Mesendoderm (in vitro differentiated cells): ENCODE measurements around the gene HABP4.
"Not testable (repeated sequence)": the region's sequence is repeated elsewhere in the genome, so short reads cannot be mapped to it uniquely, and the experiment has no call there.

Experiments used
- DNase-seq: peaks from one replicate; pipeline ENCODE4 v3.0.0; 2013
- H2AK5ac ChIP-seq: 2 replicates; pipeline ENCODE4 v1.6.1; 2013; ENCODE audit warnings: low read length, inconsistent platforms
- H2BK120ac ChIP-seq: 2 replicates; pipeline ENCODE4 v1.6.1; 2013; ENCODE audit warnings: low read depth, mild to moderate bottlenecking, low read length, moderate library complexity, mixed read lengths
- H2BK15ac ChIP-seq: replicated peaks from 2 replicates; pipeline ENCODE4 v1.6.1; 2013; ENCODE audit warnings: low read depth, mild to moderate bottlenecking, moderate library complexity
- H2BK5ac ChIP-seq: 2 replicates; pipeline ENCODE4 v1.6.1; 2013; ENCODE audit warnings: low read length, inconsistent platforms
- H3K18ac ChIP-seq: 2 replicates; pipeline ENCODE4 v1.6.1; 2013; ENCODE audit warnings: mild to moderate bottlenecking, low read length, mixed read lengths
- H3K23ac ChIP-seq: one replicate; pipeline ENCODE4 v1.6.1; 2013; ENCODE audit warnings: low read length
- H3K27ac ChIP-seq: 2 replicates; pipeline ENCODE4 v1.5.1; 2013; ENCODE audit warnings: low read depth, mild to moderate bottlenecking, inconsistent platforms, low read length, moderate library complexity
- H3K27me3 ChIP-seq: 2 replicates; pipeline ENCODE4 v1.6.1; 2013; ENCODE audit warnings: low read length, control low read depth, mild to moderate bottlenecking, inconsistent platforms; ENCODE audit not compliant: insufficient read depth, poor library complexity
- H3K36me3 ChIP-seq: 2 replicates; pipeline ENCODE4 v1.6.1; 2013; ENCODE audit warnings: low read length, inconsistent platforms; ENCODE audit not compliant: control insufficient read depth, insufficient read depth
- H3K4ac ChIP-seq: one replicate; pipeline ENCODE4 v1.6.1; 2013; ENCODE audit warnings: low read depth, mild to moderate bottlenecking, low read length, moderate library complexity
- H3K4me1 ChIP-seq: 2 replicates; pipeline ENCODE4 v1.6.1; 2013; ENCODE audit warnings: low read depth, low read length, inconsistent platforms; ENCODE audit not compliant: control insufficient read depth
- H3K4me2 ChIP-seq: 2 replicates; pipeline ENCODE4 v1.6.1; 2013; ENCODE audit warnings: low read length
- H3K4me3 ChIP-seq: 2 replicates; pipeline ENCODE4 v1.5.1; 2013; ENCODE audit warnings: mild to moderate bottlenecking, low read length
- H3K56ac ChIP-seq: one replicate; pipeline ENCODE4 v1.6.1; 2013; ENCODE audit warnings: low read length
- H3K79me1 ChIP-seq: 2 replicates; pipeline ENCODE4 v1.6.1; 2013; ENCODE audit warnings: low read length, inconsistent platforms
- H3K79me2 ChIP-seq: 2 replicates; pipeline ENCODE4 v1.6.1; 2013; ENCODE audit warnings: mild to moderate bottlenecking, low read length; ENCODE audit not compliant: control insufficient read depth, insufficient read depth
- H3K9ac ChIP-seq: 2 replicates; pipeline ENCODE4 v1.6.1; 2013; ENCODE audit warnings: low read length, inconsistent platforms
- H4K5ac ChIP-seq: one replicate; pipeline ENCODE4 v1.6.1; 2013; ENCODE audit warnings: low read length
- H4K8ac ChIP-seq: one replicate; pipeline ENCODE4 v1.6.1; 2013; ENCODE audit warnings: low read depth, mild to moderate bottlenecking, control low read depth, low read length, moderate library complexity
- WGBS: extraction: QIAGEN DNeasy Blood & Tissue Kit; methylation state at CpG from one replicate; pipeline ENCODE4 v1.1.7; 2013; ENCODE audit warnings: low lambda C conversion rate, missing lambda C conversion rate; ENCODE audit not compliant: insufficient coverage; ENCODE audit errors: extremely low coverage; 5-methylcytosine and 5-hydroxymethylcytosine counted together

Gene HABP4

GRCh38 chr9:96499257-96499656, 49.3 kb downstream of the HABP4 start:
- no peaks in the 10 kb centered on the region for H3K27me3 ChIP-seq
- WGBS, result no CpG with 5 or more reads among the region's 7 CpGs
- H2BK5ac ChIP-seq, result no peak overlapping the region
- no peak overlapping the region for H3K18ac ChIP-seq
- H2BK120ac ChIP-seq, result no peak overlapping the region
- no peak overlapping the region for H3K4me2 ChIP-seq
- H3K23ac ChIP-seq, result no peak overlapping the region
- no peak overlapping the region for H3K27ac ChIP-seq
- no peak overlapping the region for H4K5ac ChIP-seq
- no peaks in the 10 kb centered on the region for H3K4me1 ChIP-seq
- no peak overlapping the region for H2AK5ac ChIP-seq
- no peak overlapping the region for H3K9ac ChIP-seq
- no peak overlapping the region for H3K4ac ChIP-seq
- no peak overlapping the region for H2BK15ac ChIP-seq
- H3K79me2 ChIP-seq, result no peaks in the 10 kb centered on the region
- no peak overlapping the region for H4K8ac ChIP-seq
- peaks cover 1% of the 10 kb centered on the region for H3K36me3 ChIP-seq
- H3K4me3 ChIP-seq, result no peak overlapping the region
- H3K56ac ChIP-seq, result no peak overlapping the region
- DNase-seq, result no peak
- no peaks in the 10 kb centered on the region for H3K79me1 ChIP-seq

GRCh38 chr9:96500696-96501632, 51.0 kb downstream of the HABP4 start:
- Histone ChIP-seq H4K8ac (no peak overlapping the region), H3K79me1 (no peaks in the 10 kb centered on the region), H3K23ac (no peak overlapping the region), H2AK5ac (no peak overlapping the region), H2BK5ac (no peak overlapping the region), H3K36me3 (no peaks in the 10 kb centered on the region), H3K4me3 (no peak overlapping the region), H3K79me2 (no peaks in the 10 kb centered on the region), H3K27ac (no peak overlapping the region), H3K4me2 (no peak overlapping the region), H3K4ac (no peak overlapping the region), H3K18ac (no peak overlapping the region), H3K9ac (no peak overlapping the region), H2BK15ac (no peak overlapping the region), H4K5ac (no peak overlapping the region), H3K56ac (no peak overlapping the region), H3K4me1 (no peaks in the 10 kb centered on the region), H2BK120ac (no peak overlapping the region), H3K27me3 (no peaks in the 10 kb centered on the region)
- no peak for DNase-seq
- no CpG with 5 or more reads among the region's 14 CpGs for WGBS

DNA sequence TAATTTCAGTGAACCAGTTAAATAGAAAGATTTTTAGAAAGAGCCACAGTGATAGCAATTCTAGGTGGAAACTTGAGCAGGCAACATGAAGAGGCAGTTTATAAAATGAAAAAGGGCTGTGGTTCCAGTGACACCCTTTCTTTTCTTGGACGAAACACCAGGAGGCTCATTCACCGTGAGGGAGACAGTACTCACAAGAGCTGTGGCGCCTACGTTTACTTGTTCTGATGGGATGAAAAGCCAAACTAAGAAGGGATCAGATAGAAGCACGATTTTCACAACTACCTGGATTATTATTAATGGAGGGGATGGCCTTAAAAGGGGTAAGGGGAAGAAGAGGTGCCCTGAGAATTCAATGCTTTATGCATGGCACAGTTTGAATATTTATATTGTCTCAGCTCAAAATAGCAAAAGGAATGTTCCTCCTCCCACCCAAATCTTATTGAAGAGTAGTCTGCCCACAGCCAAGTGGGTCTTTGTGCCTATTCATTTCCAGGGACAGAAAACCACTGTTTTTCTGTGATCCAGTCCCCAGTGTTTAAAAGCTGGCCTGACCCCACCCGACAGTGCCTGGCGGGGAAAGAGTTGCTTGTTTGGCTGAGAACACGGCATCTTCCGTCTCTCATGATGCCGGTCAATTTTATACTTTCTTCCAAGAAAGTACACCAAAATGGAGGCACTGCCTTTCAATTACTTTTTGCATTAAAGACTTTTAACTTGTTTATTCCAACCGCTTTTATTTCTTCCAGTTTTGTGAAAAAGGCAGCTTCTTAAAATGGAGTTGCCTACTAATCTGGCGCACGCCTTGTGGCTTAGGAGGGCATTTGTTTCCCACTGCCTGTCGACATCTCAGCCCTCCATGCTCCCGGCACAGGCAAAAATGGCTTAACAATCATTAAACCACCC, 51.9 kb downstream of the HABP4 start:
- no peaks in the 10 kb centered on the region for H3K4me1 ChIP-seq
- H3K27ac ChIP-seq, result no peak overlapping the region
- H3K4me2 ChIP-seq, result no peak overlapping the region

DNA sequence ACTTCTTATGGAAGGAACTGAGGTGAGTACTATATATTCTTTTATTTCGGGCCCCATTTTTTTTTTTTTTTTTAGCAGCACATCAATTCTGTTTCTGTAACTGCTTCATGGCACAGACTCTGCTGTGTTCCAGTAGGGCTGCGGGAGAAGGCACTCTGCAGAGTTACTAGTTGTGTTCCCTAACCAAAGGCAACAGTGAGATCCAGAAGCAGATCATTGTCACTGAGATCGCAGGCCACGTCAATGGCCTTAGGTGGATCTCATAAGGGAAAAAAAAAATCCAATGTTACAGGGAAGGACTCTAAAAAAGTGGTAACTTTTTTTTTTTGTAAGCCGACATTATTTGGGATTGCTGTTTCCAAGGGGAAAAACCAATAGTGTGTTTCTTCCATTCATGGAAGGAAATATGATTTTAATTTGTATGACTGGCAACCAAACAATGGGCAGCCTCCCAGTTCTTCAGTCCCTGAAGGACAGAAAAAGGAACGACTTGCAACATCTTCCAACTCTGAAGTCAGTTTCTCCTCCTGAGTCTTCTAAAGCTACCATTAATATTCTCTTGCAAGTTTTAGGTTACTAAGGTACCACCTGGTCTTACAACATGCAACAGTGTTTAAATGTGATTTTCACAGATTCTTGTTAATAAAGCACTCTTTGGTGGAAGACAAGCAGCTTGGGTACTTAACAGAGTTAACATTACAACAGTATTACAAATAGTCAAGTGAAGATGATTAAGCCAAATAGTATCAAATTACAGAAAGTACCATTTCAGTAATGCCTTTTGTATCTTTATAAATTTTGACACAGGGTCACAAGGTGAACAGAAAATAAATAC, 52.8 kb downstream of the HABP4 start:
- DNase-seq, result no peak
- no peak overlapping the region for H3K4ac ChIP-seq
- H3K79me2 ChIP-seq, result no peaks in the 10 kb centered on the region
- H3K9ac ChIP-seq, result no peak overlapping the region
- no peak overlapping the region for H3K27ac ChIP-seq
- no peak overlapping the region for H2AK5ac ChIP-seq
- H4K5ac ChIP-seq, result no peak overlapping the region
- no peak overlapping the region for H3K56ac ChIP-seq
- no peak overlapping the region for H3K4me2 ChIP-seq
- no peaks in the 10 kb centered on the region for H3K36me3 ChIP-seq
- H3K27me3 ChIP-seq, result no peaks in the 10 kb centered on the region
- H4K8ac ChIP-seq, result no peak overlapping the region
- no peaks in the 10 kb centered on the region for H3K79me1 ChIP-seq
- H3K23ac ChIP-seq, result no peak overlapping the region
- H2BK120ac ChIP-seq, result no peak overlapping the region
- H2BK5ac ChIP-seq, result no peak overlapping the region
- WGBS, result no CpG with 5 or more reads among the region's 6 CpGs
- H2BK15ac ChIP-seq, result no peak overlapping the region
- no peak overlapping the region for H3K4me3 ChIP-seq
- no peak overlapping the region for H3K18ac ChIP-seq
- no peaks in the 10 kb centered on the region for H3K4me1 ChIP-seq

More for the DNA sequence above, 51.9 kb downstream of the HABP4 start:
- no peak overlapping the region for H3K9ac ChIP-seq
- H3K27me3 ChIP-seq, result no peaks in the 10 kb centered on the region
- H3K56ac ChIP-seq, result no peak overlapping the region
- H3K79me2 ChIP-seq, result no peaks in the 10 kb centered on the region
- H3K23ac ChIP-seq, result no peak overlapping the region
- H4K8ac ChIP-seq, result no peak overlapping the region
- H3K18ac ChIP-seq, result no peak overlapping the region
- H3K36me3 ChIP-seq, result no peaks in the 10 kb centered on the region
- no peak overlapping the region for H2BK5ac ChIP-seq
- no peak for DNase-seq
- H2AK5ac ChIP-seq, result no peak overlapping the region
- no peak overlapping the region for H2BK120ac ChIP-seq
- no peak overlapping the region for H4K5ac ChIP-seq
- H3K79me1 ChIP-seq, result no peaks in the 10 kb centered on the region
- H3K4ac ChIP-seq, result no peak overlapping the region
- no peak overlapping the region for H2BK15ac ChIP-seq
- no CpG with 5 or more reads among the region's 15 CpGs for WGBS
- no peak overlapping the region for H3K4me3 ChIP-seq

DNA sequence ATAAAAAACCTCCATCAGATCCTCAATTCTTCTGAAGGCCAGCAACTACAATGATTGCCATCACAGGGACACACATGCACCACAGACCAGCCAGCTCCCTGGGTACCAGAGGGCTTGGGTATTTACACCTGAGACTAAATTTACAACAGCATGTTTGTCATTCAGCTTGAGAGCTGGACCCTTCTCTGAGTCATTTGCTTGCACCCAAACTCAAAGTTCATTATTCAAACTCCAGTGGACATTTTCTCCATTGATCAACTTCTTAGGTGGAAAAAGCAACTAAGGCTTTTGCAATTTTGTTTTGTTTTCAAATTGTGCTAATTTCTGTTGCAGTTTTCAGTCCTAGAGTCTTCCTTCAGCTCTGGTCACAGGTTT, 53.4 kb downstream of the HABP4 start:
- not testable (repeated sequence) for H3K4ac ChIP-seq, H3K9ac ChIP-seq

More for the DNA sequence above, 53.4 kb downstream of the HABP4 start:
- not testable (repeated sequence) for H3K4me2 ChIP-seq, DNase-seq, H4K8ac ChIP-seq, H2BK5ac ChIP-seq, H3K79me2 ChIP-seq, H3K4me1 ChIP-seq, H3K36me3 ChIP-seq, H3K56ac ChIP-seq, H3K79me1 ChIP-seq, H2BK120ac ChIP-seq, H3K23ac ChIP-seq, H3K27me3 ChIP-seq, H3K4me3 ChIP-seq, H3K18ac ChIP-seq, H2AK5ac ChIP-seq, H2BK15ac ChIP-seq, H3K27ac ChIP-seq, H4K5ac ChIP-seq
